Measurements from ENCODE around the gene GPC6.

GPC6 gene

GRCh38 chr13:93767180-93767916 is 540.7 kb downstream of the GPC6 start:
- H4K91ac ChIP-seq (ENCODE audit: low read depth, low read length) = no peak overlapping the region
- WGBS (ENCODE audit: extremely low coverage, insufficient coverage, insufficient read length) = no CpG with 5 or more reads among the region's 10 CpGs
- no peak overlapping the region for H2AFZ ChIP-seq (ENCODE audit: insufficient read depth, low read length, poor library complexity)
- no peak overlapping the region for H4K12ac ChIP-seq (ENCODE audit: low read depth, low read length)
- H2BK5ac ChIP-seq (ENCODE audit: low read depth, low read length, poor library complexity) = no peak overlapping the region
- H4K8ac ChIP-seq (ENCODE audit: low read depth, low read length) = no peak overlapping the region
- no peak overlapping the region for H3K4ac ChIP-seq (ENCODE audit: low read depth, low read length)
- H2AK5ac ChIP-seq (ENCODE audit: low read length) = no peak overlapping the region
- H3K79me1 ChIP-seq (ENCODE audit: low read length) = no peaks in the 10 kb centered on the region
- no peak overlapping the region for H2BK12ac ChIP-seq (ENCODE audit: low read length)
- H3K4me2 ChIP-seq (ENCODE audit: low read length) = no peak overlapping the region
- no peak for DNase-seq
- H3K27me3 ChIP-seq (ENCODE audit: insufficient read depth, low read length) = no peaks in the 10 kb centered on the region
- H3K14ac ChIP-seq (ENCODE audit: low read length) = no peak overlapping the region
- no peak overlapping the region for H3K23ac ChIP-seq (ENCODE audit: low read length)
- H2BK120ac ChIP-seq (ENCODE audit: insufficient read depth, low read length, poor library complexity) = no peak overlapping the region
- no peak overlapping the region for H3K4me3 ChIP-seq (ENCODE audit: low read depth, low read length)
- H3K79me2 ChIP-seq (ENCODE audit: control insufficient read depth, insufficient read depth, low read length, poor library complexity) = no peaks in the 10 kb centered on the region
- H3K9me3 ChIP-seq (ENCODE audit: insufficient read depth, low read depth, low read length) = no peaks in the 10 kb centered on the region
- H3K9ac ChIP-seq (ENCODE audit: low read length) = no peak overlapping the region
- H3K4me1 ChIP-seq (ENCODE audit: control insufficient read depth in 1 of 2, insufficient read depth in 2 of 2, low read length in 2 of 2) = no peaks in the 10 kb centered on the region
- no peak overlapping the region for H3K18ac ChIP-seq (ENCODE audit: low read length)
- no peak overlapping the region for H3K27ac ChIP-seq (ENCODE audit: low read depth, low read length)
- no peaks in the 10 kb centered on the region for H3K36me3 ChIP-seq (ENCODE audit: control insufficient read depth in 1 of 2, insufficient read depth in 2 of 2, low read length in 2 of 2)

GRCh38 chr13:93767917-93768409 is 541.4 kb downstream of the GPC6 start:
- Histone ChIP-seq H3K4ac (ENCODE audit: low read depth, low read length) (no peak overlapping the region), H2BK120ac (ENCODE audit: insufficient read depth, low read length, poor library complexity) (no peak overlapping the region), H2AFZ (ENCODE audit: insufficient read depth, low read length, poor library complexity) (no peak overlapping the region), H3K14ac (ENCODE audit: low read length) (no peak overlapping the region), H3K4me3 (ENCODE audit: low read depth, low read length) (no peak overlapping the region), H4K12ac (ENCODE audit: low read depth, low read length) (no peak overlapping the region), H4K8ac (ENCODE audit: low read depth, low read length) (no peak overlapping the region), H3K23ac (ENCODE audit: low read length) (no peak overlapping the region), H3K27ac (ENCODE audit: low read depth, low read length) (no peak overlapping the region), H3K4me2 (ENCODE audit: low read length) (no peak overlapping the region), H3K36me3 (ENCODE audit: control insufficient read depth in 1 of 2, insufficient read depth in 2 of 2, low read length in 2 of 2) (no peaks in the 10 kb centered on the region), H3K9me3 (ENCODE audit: insufficient read depth, low read depth, low read length) (no peaks in the 10 kb centered on the region), H2AK5ac (ENCODE audit: low read length) (no peak overlapping the region), H2BK12ac (ENCODE audit: low read length) (no peak overlapping the region), H4K91ac (ENCODE audit: low read depth, low read length) (no peak overlapping the region), H3K18ac (ENCODE audit: low read length) (no peak overlapping the region), H3K4me1 (ENCODE audit: control insufficient read depth in 1 of 2, insufficient read depth in 2 of 2, low read length in 2 of 2) (no peaks in the 10 kb centered on the region), H3K27me3 (ENCODE audit: insufficient read depth, low read length) (no peaks in the 10 kb centered on the region), H3K79me2 (ENCODE audit: control insufficient read depth, insufficient read depth, low read length, poor library complexity) (no peaks in the 10 kb centered on the region), H2BK5ac (ENCODE audit: low read depth, low read length, poor library complexity) (no peak overlapping the region), H3K79me1 (ENCODE audit: low read length) (no peaks in the 10 kb centered on the region), H3K9ac (ENCODE audit: low read length) (no peak overlapping the region)
- DNase-seq = no peak
- no CpG with 5 or more reads among the region's 4 CpGs for WGBS (ENCODE audit: extremely low coverage, insufficient coverage, insufficient read length)

GRCh38 chr13:93769101-93769500 is 542.5 kb downstream of the GPC6 start:
- Histone ChIP-seq H2BK12ac (ENCODE audit: low read length) (no peak overlapping the region), H3K4me3 (ENCODE audit: low read depth, low read length) (no peak overlapping the region), H4K91ac (ENCODE audit: low read depth, low read length) (no peak overlapping the region), H3K4ac (ENCODE audit: low read depth, low read length) (no peak overlapping the region), H2AFZ (ENCODE audit: insufficient read depth, low read length, poor library complexity) (no peak overlapping the region), H3K27ac (ENCODE audit: low read depth, low read length) (no peak overlapping the region), H3K27me3 (ENCODE audit: insufficient read depth, low read length) (no peaks in the 10 kb centered on the region), H3K18ac (ENCODE audit: low read length) (no peak overlapping the region), H2AK5ac (ENCODE audit: low read length) (no peak overlapping the region), H3K79me1 (ENCODE audit: low read length) (no peaks in the 10 kb centered on the region), H4K12ac (ENCODE audit: low read depth, low read length) (no peak overlapping the region), H3K9ac (ENCODE audit: low read length) (no peak overlapping the region), H3K14ac (ENCODE audit: low read length) (no peak overlapping the region), H4K8ac (ENCODE audit: low read depth, low read length) (no peak overlapping the region), H3K4me1 (ENCODE audit: control insufficient read depth in 1 of 2, insufficient read depth in 2 of 2, low read length in 2 of 2) (no peaks in the 10 kb centered on the region), H3K9me3 (ENCODE audit: insufficient read depth, low read depth, low read length) (no peaks in the 10 kb centered on the region), H3K79me2 (ENCODE audit: control insufficient read depth, insufficient read depth, low read length, poor library complexity) (no peaks in the 10 kb centered on the region), H3K36me3 (ENCODE audit: control insufficient read depth in 1 of 2, insufficient read depth in 2 of 2, low read length in 2 of 2) (no peaks in the 10 kb centered on the region), H3K23ac (ENCODE audit: low read length) (no peak overlapping the region), H2BK120ac (ENCODE audit: insufficient read depth, low read length, poor library complexity) (no peak overlapping the region), H3K4me2 (ENCODE audit: low read length) (no peak overlapping the region), H2BK5ac (ENCODE audit: low read depth, low read length, poor library complexity) (no peak overlapping the region)
- no peak for DNase-seq
- WGBS (ENCODE audit: extremely low coverage, insufficient coverage, insufficient read length) = no CpG with 5 or more reads among the region's 3 CpGs

GRCh38 chr13:93769607-93770006 is 543.0 kb downstream of the GPC6 start:
- no peaks in the 10 kb centered on the region for H3K9me3 ChIP-seq (ENCODE audit: insufficient read depth, low read depth, low read length)
- H2BK5ac ChIP-seq (ENCODE audit: low read depth, low read length, poor library complexity) = no peak overlapping the region
- H3K4me3 ChIP-seq (ENCODE audit: low read depth, low read length) = no peak overlapping the region
- no peaks in the 10 kb centered on the region for H3K79me2 ChIP-seq (ENCODE audit: control insufficient read depth, insufficient read depth, low read length, poor library complexity)
- H3K4me1 ChIP-seq (ENCODE audit: control insufficient read depth in 1 of 2, insufficient read depth in 2 of 2, low read length in 2 of 2) = no peaks in the 10 kb centered on the region
- no peak overlapping the region for H2AFZ ChIP-seq (ENCODE audit: insufficient read depth, low read length, poor library complexity)
- H2AK5ac ChIP-seq (ENCODE audit: low read length) = no peak overlapping the region
- no peaks in the 10 kb centered on the region for H3K36me3 ChIP-seq (ENCODE audit: control insufficient read depth in 1 of 2, insufficient read depth in 2 of 2, low read length in 2 of 2)
- no peak overlapping the region for H3K14ac ChIP-seq (ENCODE audit: low read length)
- H2BK12ac ChIP-seq (ENCODE audit: low read length) = no peak overlapping the region
- H2BK120ac ChIP-seq (ENCODE audit: insufficient read depth, low read length, poor library complexity) = no peak overlapping the region
- H3K27me3 ChIP-seq (ENCODE audit: insufficient read depth, low read length) = no peaks in the 10 kb centered on the region
- H3K18ac ChIP-seq (ENCODE audit: low read length) = no peak overlapping the region
- H3K4ac ChIP-seq (ENCODE audit: low read depth, low read length) = no peak overlapping the region
- H4K12ac ChIP-seq (ENCODE audit: low read depth, low read length) = no peak overlapping the region
- H3K23ac ChIP-seq (ENCODE audit: low read length) = no peak overlapping the region
- no peak overlapping the region for H4K91ac ChIP-seq (ENCODE audit: low read depth, low read length)
- no peak overlapping the region for H3K4me2 ChIP-seq (ENCODE audit: low read length)
- no peaks in the 10 kb centered on the region for H3K79me1 ChIP-seq (ENCODE audit: low read length)
- no peak overlapping the region for H4K8ac ChIP-seq (ENCODE audit: low read depth, low read length)
- WGBS (ENCODE audit: extremely low coverage, insufficient coverage, insufficient read length) = no CpG with 5 or more reads among the region's 1 CpG
- H3K9ac ChIP-seq (ENCODE audit: low read length) = no peak overlapping the region
- DNase-seq = no peak
- H3K27ac ChIP-seq (ENCODE audit: low read depth, low read length) = peak overlapping the region; percentile 3
